ENCODE measurements around the gene MTRF1.

- TF ChIP-seq CTCF (conservative IDR thresholded peaks at IDR 0.05; ENCODE audit: low read length): no peak
- no peak for TF ChIP-seq EZH2phosphoT487 (IDR thresholded peaks at IDR 0.05; ENCODE audit: borderline replicate concordance)
Measured at GRCh38 chr13:41312176-41312500, 48.8 kb upstream of the MTRF1 start.
